GM08714 (cell line): Measurements from ENCODE around the gene PILRA.

ENCODE experiments used
- H3K4me3 ChIP-seq: fragments of 200-500 bp; sonication (Bioruptor generic); 2 replicates; pipeline ENCODE4 v1.5.1; 2014; ENCODE audit warnings: mild to moderate bottlenecking, low read length, inconsistent platforms
- ZNF274 ChIP-seq: IDR thresholded peaks from 2 replicates; pipeline ENCODE4 v1.6.1; 2012; ENCODE audit warnings: mild to moderate bottlenecking, low read depth, low read length

PILRA gene

GRCh38 chr7:100384628-100385294 lies 11.5 kb downstream of the PILRA start:
- no peak overlapping the region for H3K4me3 ChIP-seq
- no peak for TF ChIP-seq ZNF274

- no peak overlapping the region for H3K4me3 ChIP-seq
- TF ChIP-seq ZNF274 = no peak
Observed at GRCh38 chr7:100386940-100387339, 13.7 kb downstream of the PILRA start.

GRCh38 chr7:100387695-100388094 lies 14.4 kb downstream of the PILRA start:
- no peak for TF ChIP-seq ZNF274

GRCh38 chr7:100389437-100390088 lies 16.3 kb downstream of the PILRA start:
- TF ChIP-seq ZNF274 = no peak
- H3K4me3 ChIP-seq = no peak overlapping the region

More at GRCh38 chr7:100387695-100388094, 14.4 kb downstream of the PILRA start:
- H3K4me3 ChIP-seq = no peak overlapping the region

- H3K4me3 ChIP-seq = no peak overlapping the region
- TF ChIP-seq ZNF274 = no peak
Observed at GRCh38 chr7:100390286-100391009, 17.2 kb downstream of the PILRA start.

GRCh38 chr7:100393233-100393905 lies 20.1 kb downstream of the PILRA start:
- TF ChIP-seq ZNF274 = no peak
- no peak overlapping the region for H3K4me3 ChIP-seq

- no peak for TF ChIP-seq ZNF274
- no peak overlapping the region for H3K4me3 ChIP-seq
Observed at GRCh38 chr7:100394077-100394476, 20.8 kb downstream of the PILRA start.

- peak overlapping the region; percentile 35; the same call in 1 of the 2 replicates for H3K4me3 ChIP-seq
- TF ChIP-seq ZNF274 = no peak
Observed at GRCh38 chr7:100396421-100396982, 23.2 kb downstream of the PILRA start.

- no peak for TF ChIP-seq ZNF274
- no peak overlapping the region for H3K4me3 ChIP-seq
Observed at GRCh38 chr7:100397315-100398081, 24.2 kb downstream of the PILRA start.

GRCh38 chr7:100398239-100398638 lies 25.0 kb downstream of the PILRA start:
- H3K4me3 ChIP-seq = no peak overlapping the region
- TF ChIP-seq ZNF274 = no peak

GRCh38 chr7:100400041-100400440 lies 26.8 kb downstream of the PILRA start:
- H3K4me3 ChIP-seq = no peak overlapping the region

GRCh38 chr7:100400656-100401055 lies 27.4 kb downstream of the PILRA start:
- no peak overlapping the region for H3K4me3 ChIP-seq
- TF ChIP-seq ZNF274 = no peak

More at GRCh38 chr7:100400041-100400440, 26.8 kb downstream of the PILRA start:
- TF ChIP-seq ZNF274 = no peak

GRCh38 chr7:100401811-100402210 lies 28.5 kb downstream of the PILRA start:
- TF ChIP-seq ZNF274 = no peak
- no peak overlapping the region for H3K4me3 ChIP-seq
